Neural crest cell (in vitro differentiated cells): Measurements from ENCODE around the gene DESI1. TPM values are rescaled to one million over a fixed set of nuclear protein-coding genes. Genes with fewer than 3 reads are reported as not detected.

Experiments
- DNase-seq: peaks from one replicate; pipeline ENCODE4 v3.0.0; 2021; ENCODE audit warnings: low read depth, mixed read lengths, low spot score
- H3K27ac Mint-ChIP-seq: one replicate; pipeline ENCODE4 v1.8.0; 2021; ENCODE audit warnings: mild to moderate bottlenecking, mixed read lengths; ENCODE audit not compliant: unreplicated experiment
- H3K27me3 Mint-ChIP-seq: 2 replicates; pipeline ENCODE4 v1.8.0; 2021; ENCODE audit warnings: low read depth, mild to moderate bottlenecking, mixed read lengths
- H3K36me3 Mint-ChIP-seq: 2 replicates; pipeline ENCODE4 v1.8.0; 2021; ENCODE audit warnings: low read depth, mild to moderate bottlenecking, mixed read lengths
- H3K4me1 Mint-ChIP-seq: 2 replicates; pipeline ENCODE4 v1.8.0; 2021; ENCODE audit warnings: mixed read lengths
- H3K4me3 Mint-ChIP-seq: one replicate; pipeline ENCODE4 v1.8.0; 2021; ENCODE audit warnings: mild to moderate bottlenecking, mixed read lengths
- H3K9me3 Mint-ChIP-seq: 2 replicates; pipeline ENCODE4 v1.8.0; 2021; ENCODE audit warnings: mixed read lengths
- total RNA-seq: library from RNA; stranded (reverse); gene quantifications from 2 replicates; pipeline ENCODE4 v1.2.1, GENCODE V29; 2021
- TF ChIP-seq, protein P1 (sequence below): fragments of 200-600 bp; sonication (generic); conservative IDR thresholded peaks from 2 replicates; pipeline ENCODE4 v1.5.0; 2021; ENCODE audit warnings: antibody characterized with exemption, mild to moderate bottlenecking

The DESI1 gene
- total RNA-seq, 1 donor from 2014 or later: 38.0 TPM

DNA sequence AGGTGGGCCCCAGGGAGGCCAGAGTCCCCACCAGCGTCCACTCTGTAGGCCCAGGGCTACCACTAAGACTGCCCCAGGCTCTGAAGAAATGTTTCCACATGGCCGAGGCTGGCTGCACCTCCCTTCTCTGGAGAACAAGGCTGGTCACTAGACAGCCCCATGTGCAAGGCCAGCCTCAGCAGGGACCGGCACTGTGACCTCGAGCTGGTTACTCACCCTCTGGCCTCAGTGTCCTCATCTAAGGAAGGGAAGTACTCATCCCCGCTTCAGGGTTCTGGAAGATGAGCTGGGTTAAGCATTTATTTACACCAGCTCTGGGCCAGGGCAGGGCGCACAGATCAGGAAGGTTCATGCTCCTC lies 40.9 kb downstream of the DESI1 start:
- Mint-ChIP-seq H3K27ac (no peak overlapping the region), H3K9me3 (no peaks in the 10 kb centered on the region), H3K27me3 (no peaks in the 10 kb centered on the region), H3K36me3 (peaks cover 3% of the 10 kb centered on the region), H3K4me3 (no peak overlapping the region), H3K4me1 (peaks cover 10% of the 10 kb centered on the region)
- TF ChIP-seq, protein P1, sequence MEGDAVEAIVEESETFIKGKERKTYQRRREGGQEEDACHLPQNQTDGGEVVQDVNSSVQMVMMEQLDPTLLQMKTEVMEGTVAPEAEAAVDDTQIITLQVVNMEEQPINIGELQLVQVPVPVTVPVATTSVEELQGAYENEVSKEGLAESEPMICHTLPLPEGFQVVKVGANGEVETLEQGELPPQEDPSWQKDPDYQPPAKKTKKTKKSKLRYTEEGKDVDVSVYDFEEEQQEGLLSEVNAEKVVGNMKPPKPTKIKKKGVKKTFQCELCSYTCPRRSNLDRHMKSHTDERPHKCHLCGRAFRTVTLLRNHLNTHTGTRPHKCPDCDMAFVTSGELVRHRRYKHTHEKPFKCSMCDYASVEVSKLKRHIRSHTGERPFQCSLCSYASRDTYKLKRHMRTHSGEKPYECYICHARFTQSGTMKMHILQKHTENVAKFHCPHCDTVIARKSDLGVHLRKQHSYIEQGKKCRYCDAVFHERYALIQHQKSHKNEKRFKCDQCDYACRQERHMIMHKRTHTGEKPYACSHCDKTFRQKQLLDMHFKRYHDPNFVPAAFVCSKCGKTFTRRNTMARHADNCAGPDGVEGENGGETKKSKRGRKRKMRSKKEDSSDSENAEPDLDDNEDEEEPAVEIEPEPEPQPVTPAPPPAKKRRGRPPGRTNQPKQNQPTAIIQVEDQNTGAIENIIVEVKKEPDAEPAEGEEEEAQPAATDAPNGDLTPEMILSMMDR: no peak
- no peak for DNase-seq

DNA sequence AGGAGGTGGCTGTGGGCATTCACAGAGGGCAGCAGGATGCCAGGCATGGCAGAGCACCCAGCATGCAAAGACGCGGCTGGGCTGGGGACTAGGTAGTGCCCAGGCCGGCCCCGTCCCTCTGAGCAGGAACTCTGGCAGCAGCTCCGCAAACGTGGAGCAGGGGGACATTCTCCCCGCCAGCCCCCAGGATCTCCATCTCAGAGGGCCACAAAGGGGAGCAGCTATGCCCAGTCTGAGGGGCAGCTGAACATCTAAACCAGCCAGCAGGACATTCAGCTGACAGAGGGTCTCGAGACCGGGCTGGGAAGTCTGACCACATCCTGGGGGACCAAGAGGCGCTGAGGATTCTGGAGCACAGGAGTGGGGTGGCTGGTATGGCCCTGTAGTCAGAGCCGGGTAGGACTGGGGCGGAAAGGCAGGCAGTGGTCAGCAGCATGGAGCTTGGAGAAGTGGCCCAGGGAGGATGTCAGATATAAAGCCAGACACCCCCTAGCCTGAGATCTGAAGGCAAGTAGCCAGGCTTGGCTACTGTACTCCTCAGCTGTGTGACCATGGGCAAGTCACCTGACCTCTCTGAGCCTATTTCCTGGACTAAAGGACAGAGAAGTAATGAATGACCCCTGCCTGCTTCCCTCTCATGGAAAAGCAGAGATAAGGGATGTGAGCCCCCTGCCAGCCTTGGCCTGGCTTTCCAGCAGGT lies 41.4 kb downstream of the DESI1 start:
- Mint-ChIP-seq H3K36me3 (peaks cover 3% of the 10 kb centered on the region), H3K4me3 (no peak overlapping the region), H3K4me1 (peaks cover 10% of the 10 kb centered on the region), H3K9me3 (no peaks in the 10 kb centered on the region), H3K27ac (peak overlapping the region; percentile 50), H3K27me3 (no peaks in the 10 kb centered on the region)
- no peak for DNase-seq
- TF ChIP-seq, protein P1: no peak

DNA sequence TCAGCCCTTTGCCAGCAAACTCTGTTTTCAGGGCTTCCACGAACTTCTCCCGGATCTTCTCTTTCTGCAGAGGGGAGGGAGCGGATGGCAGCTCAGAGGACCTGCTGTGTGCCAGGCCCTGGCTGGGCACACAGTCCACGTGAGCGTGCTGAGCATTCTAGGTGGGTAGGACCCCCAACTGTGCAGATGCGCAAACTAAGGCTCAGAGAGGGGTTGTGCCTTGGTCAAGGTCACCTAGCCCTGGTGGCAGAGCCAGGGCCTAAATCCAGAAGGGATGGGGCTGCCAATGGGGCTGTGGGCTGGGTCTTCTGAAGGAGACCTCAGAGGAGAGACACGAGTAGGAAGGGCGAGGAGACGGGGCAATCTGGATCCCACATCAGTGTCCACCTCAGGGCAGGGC lies 42.0 kb downstream of the DESI1 start:
- no peak overlapping the region for H3K4me3 Mint-ChIP-seq
- no peaks in the 10 kb centered on the region for H3K27me3 Mint-ChIP-seq
- no peak overlapping the region for H3K27ac Mint-ChIP-seq
- H3K4me1 Mint-ChIP-seq: peaks cover 10% of the 10 kb centered on the region
- no peak for DNase-seq
- TF ChIP-seq, protein P1: no peak
- H3K36me3 Mint-ChIP-seq: peaks cover 3% of the 10 kb centered on the region
- no peaks in the 10 kb centered on the region for H3K9me3 Mint-ChIP-seq

DNA sequence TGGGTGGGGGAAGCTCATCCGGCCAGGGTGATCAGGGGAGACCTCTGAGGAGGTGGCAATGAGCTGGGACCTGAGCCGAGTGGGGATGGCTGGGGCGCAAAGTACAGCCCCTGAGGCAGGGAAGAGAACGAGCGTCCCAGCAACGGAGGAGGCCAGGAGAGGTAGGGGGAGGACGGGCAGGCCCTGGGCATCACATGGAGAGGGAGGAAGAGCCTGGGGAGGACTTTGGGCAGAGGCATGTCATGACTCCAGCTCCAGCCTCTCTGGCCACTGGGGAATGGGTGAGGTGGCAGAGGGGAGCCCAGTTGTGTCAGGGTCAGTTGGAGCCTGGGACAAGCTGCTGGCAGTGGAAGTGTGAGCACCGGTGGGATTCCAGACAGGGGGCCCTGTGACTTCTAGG lies 42.7 kb downstream of the DESI1 start:
- peak overlapping the region; percentile 57 for H3K27ac Mint-ChIP-seq
- DNase-seq: no peak
- peaks cover 10% of the 10 kb centered on the region for H3K4me1 Mint-ChIP-seq
- no peak overlapping the region for H3K4me3 Mint-ChIP-seq
- H3K27me3 Mint-ChIP-seq: no peaks in the 10 kb centered on the region
- TF ChIP-seq, protein P1: no peak
- H3K9me3 Mint-ChIP-seq: no peaks in the 10 kb centered on the region
- H3K36me3 Mint-ChIP-seq: peaks cover 3% of the 10 kb centered on the region

DNA sequence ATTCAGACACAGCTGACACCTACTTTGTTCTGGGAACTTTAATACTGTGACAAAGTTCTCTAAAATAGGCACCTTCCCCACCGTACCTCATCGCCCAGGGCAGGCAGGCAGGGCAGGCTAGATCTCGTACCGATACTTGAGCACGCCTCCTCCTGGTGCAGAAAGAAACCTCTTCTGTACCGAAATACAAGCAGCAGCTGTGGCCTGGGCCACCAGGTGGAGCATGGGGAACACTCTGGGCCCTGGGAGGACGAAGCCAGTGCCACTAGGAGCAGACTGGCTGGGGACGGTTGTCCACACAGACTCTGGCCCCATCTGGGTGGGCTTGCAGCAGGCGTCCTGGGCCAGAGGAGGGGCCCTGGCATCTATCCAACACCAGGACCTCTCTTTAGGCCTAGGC lies 44.0 kb downstream of the DESI1 start:
- TF ChIP-seq, protein P1: peak; percentile 62
- H3K9me3 Mint-ChIP-seq: no peaks in the 10 kb centered on the region
- H3K27ac Mint-ChIP-seq: no peak overlapping the region

More for the DNA sequence above, 44.0 kb downstream of the DESI1 start:
- Mint-ChIP-seq H3K4me3 (peak overlapping the region; percentile 44), H3K4me1 (peaks cover 3% of the 10 kb centered on the region), H3K27me3 (no peaks in the 10 kb centered on the region), H3K36me3 (peaks cover 3% of the 10 kb centered on the region)
- peak; percentile 48 for DNase-seq
